ENCODE data around the gene ARID5A.

The ARID5A gene

DNA sequence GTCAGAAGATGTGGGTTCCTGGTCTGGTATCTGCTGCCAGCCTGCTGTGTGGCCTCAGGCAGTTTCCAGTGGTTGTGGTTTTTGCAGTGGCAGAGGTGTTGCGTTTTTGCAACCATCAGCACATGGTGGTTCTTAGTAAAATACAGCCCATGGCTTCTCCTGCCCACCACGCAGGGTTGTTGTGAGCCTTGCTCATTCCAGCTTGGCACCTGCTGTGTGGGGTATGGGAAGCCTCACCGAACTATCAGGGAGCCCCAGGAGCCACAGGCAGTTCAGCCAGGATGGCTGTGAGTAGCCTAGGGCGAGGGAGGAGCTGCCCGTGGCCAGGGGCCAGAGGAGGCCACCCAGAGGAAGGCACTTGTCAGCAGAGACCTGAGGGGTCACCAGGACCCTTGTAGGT lies 9.8 kb downstream of the ARID5A start:
- TF ChIP-seq, protein P1, sequence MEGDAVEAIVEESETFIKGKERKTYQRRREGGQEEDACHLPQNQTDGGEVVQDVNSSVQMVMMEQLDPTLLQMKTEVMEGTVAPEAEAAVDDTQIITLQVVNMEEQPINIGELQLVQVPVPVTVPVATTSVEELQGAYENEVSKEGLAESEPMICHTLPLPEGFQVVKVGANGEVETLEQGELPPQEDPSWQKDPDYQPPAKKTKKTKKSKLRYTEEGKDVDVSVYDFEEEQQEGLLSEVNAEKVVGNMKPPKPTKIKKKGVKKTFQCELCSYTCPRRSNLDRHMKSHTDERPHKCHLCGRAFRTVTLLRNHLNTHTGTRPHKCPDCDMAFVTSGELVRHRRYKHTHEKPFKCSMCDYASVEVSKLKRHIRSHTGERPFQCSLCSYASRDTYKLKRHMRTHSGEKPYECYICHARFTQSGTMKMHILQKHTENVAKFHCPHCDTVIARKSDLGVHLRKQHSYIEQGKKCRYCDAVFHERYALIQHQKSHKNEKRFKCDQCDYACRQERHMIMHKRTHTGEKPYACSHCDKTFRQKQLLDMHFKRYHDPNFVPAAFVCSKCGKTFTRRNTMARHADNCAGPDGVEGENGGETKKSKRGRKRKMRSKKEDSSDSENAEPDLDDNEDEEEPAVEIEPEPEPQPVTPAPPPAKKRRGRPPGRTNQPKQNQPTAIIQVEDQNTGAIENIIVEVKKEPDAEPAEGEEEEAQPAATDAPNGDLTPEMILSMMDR (conservative IDR thresholded peaks at IDR 0.05; ENCODE audit: low read depth, low read length): no peak

DNA sequence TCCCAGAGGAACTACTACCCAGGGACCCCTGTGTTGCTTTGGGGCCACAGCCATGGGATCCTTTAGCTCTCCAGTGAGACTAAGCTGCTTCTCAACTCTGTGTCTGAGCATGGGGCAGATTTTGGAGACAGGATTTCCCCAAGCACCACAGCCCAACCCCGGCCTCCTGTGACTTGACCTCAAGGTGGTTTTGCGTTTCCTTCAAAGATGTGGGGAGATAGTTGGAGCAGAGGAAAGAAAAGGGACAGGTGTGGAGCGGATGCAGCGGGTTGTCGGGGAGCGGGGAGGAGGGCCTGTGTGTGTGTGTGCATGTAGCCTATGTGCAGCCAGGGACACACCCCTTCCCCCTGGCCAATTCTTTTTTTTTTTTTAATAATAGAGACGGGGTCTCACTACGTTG lies 10.2 kb downstream of the ARID5A start:
- peaks cover 32% of the 10 kb centered on the region; the same call in 1 of the 2 replicates for H3K36me3 ChIP-seq (ENCODE audit: insufficient read depth)
- peaks cover 54% of the 10 kb centered on the region for H4K20me1 ChIP-seq (ENCODE audit: insufficient read depth)
- H3K4me2 ChIP-seq: peak overlapping the region; percentile 46; the same call in 1 of the 2 replicates
- H3K79me2 ChIP-seq (ENCODE audit: insufficient read depth, low read depth): peaks cover 69% of the 10 kb centered on the region
- TF ChIP-seq, protein P1 (conservative IDR thresholded peaks at IDR 0.05; ENCODE audit: low read depth, low read length): no peak
- H3K27me3 ChIP-seq (ENCODE audit: insufficient read depth, low read depth): no peaks in the 10 kb centered on the region
- peaks cover 66% of the 10 kb centered on the region for H3K4me1 ChIP-seq (ENCODE audit: low read depth, poor library complexity, severe bottlenecking)
- no peak overlapping the region for H3K9ac ChIP-seq
- H3K4me3 ChIP-seq (IDR thresholded peaks at IDR 0.05; ENCODE audit: insufficient read depth, low read depth, low read length): no peak overlapping the region
- H2AFZ ChIP-seq (ENCODE audit: low read depth): no peak overlapping the region
- H3K27ac ChIP-seq: peak overlapping the region; percentile 49

More for the DNA sequence above, 9.8 kb downstream of the ARID5A start:
- no peak overlapping the region for H3K4me3 ChIP-seq (IDR thresholded peaks at IDR 0.05; ENCODE audit: insufficient read depth, low read depth, low read length)
- no peak overlapping the region for H3K9ac ChIP-seq
- no peaks in the 10 kb centered on the region for H3K27me3 ChIP-seq (ENCODE audit: insufficient read depth, low read depth)
- H3K4me2 ChIP-seq: peak overlapping the region; percentile 46
- H3K27ac ChIP-seq: peak overlapping the region; percentile 49
- H3K4me1 ChIP-seq (ENCODE audit: low read depth, poor library complexity, severe bottlenecking): peaks cover 70% of the 10 kb centered on the region
- H2AFZ ChIP-seq (ENCODE audit: low read depth): no peak overlapping the region
- H4K20me1 ChIP-seq (ENCODE audit: insufficient read depth): peaks cover 59% of the 10 kb centered on the region
- H3K36me3 ChIP-seq (ENCODE audit: insufficient read depth): peaks cover 36% of the 10 kb centered on the region; the same call in 1 of the 2 replicates
- peaks cover 73% of the 10 kb centered on the region for H3K79me2 ChIP-seq (ENCODE audit: insufficient read depth, low read depth)

- peaks cover 61% of the 10 kb centered on the region for H3K4me1 ChIP-seq (ENCODE audit: low read depth, poor library complexity, severe bottlenecking)
- H3K36me3 ChIP-seq (ENCODE audit: insufficient read depth): peaks cover 28% of the 10 kb centered on the region; the same call in 1 of the 2 replicates
- TF ChIP-seq, protein P1 (conservative IDR thresholded peaks at IDR 0.05; ENCODE audit: low read depth, low read length): no peak
- peaks cover 64% of the 10 kb centered on the region for H3K79me2 ChIP-seq (ENCODE audit: insufficient read depth, low read depth)
- H2AFZ ChIP-seq (ENCODE audit: low read depth): no peak overlapping the region
- H3K9ac ChIP-seq: no peak overlapping the region
- H3K27ac ChIP-seq: no peak overlapping the region; the same call in 1 of the 2 replicates
- no peaks in the 10 kb centered on the region for H3K27me3 ChIP-seq (ENCODE audit: insufficient read depth, low read depth)
- H3K4me3 ChIP-seq (IDR thresholded peaks at IDR 0.05; ENCODE audit: insufficient read depth, low read depth, low read length): no peak overlapping the region
- no peak overlapping the region for H3K4me2 ChIP-seq
- peaks cover 50% of the 10 kb centered on the region for H4K20me1 ChIP-seq (ENCODE audit: insufficient read depth)
Observed at GRCh38 chr2:96547203-96547641, 10.7 kb downstream of the ARID5A start.

GRCh38 chr2:96547731-96548171 lies 11.2 kb downstream of the ARID5A start:
- no peak overlapping the region for H3K4me3 ChIP-seq (IDR thresholded peaks at IDR 0.05; ENCODE audit: insufficient read depth, low read depth, low read length)
- H4K20me1 ChIP-seq (ENCODE audit: insufficient read depth): peaks cover 45% of the 10 kb centered on the region
- H3K9ac ChIP-seq: no peak overlapping the region
- TF ChIP-seq, protein P1 (conservative IDR thresholded peaks at IDR 0.05; ENCODE audit: low read depth, low read length): no peak
- no peak overlapping the region for H2AFZ ChIP-seq (ENCODE audit: low read depth)
- no peak overlapping the region for H3K4me2 ChIP-seq
- peaks cover 59% of the 10 kb centered on the region for H3K79me2 ChIP-seq (ENCODE audit: insufficient read depth, low read depth)
- H3K4me1 ChIP-seq (ENCODE audit: low read depth, poor library complexity, severe bottlenecking): peaks cover 56% of the 10 kb centered on the region
- no peaks in the 10 kb centered on the region for H3K27me3 ChIP-seq (ENCODE audit: insufficient read depth, low read depth)
- H3K36me3 ChIP-seq (ENCODE audit: insufficient read depth): peaks cover 26% of the 10 kb centered on the region; the same call in 1 of the 2 replicates
- no peak overlapping the region; the same call in 1 of the 2 replicates for H3K27ac ChIP-seq

All from KMS-11 (cell line).